HepG2 (cell line): ENCODE results near the gene CTRB2. TPM values are rescaled to one million over a fixed set of nuclear protein-coding genes. Genes with fewer than 3 reads are reported as not detected.

Experiments
- ATAC-seq: fragments of 200-7000 bp; cut with Tn5 transposase; 3 replicates; pipeline ENCODE4 v1.9.1; 2020; ENCODE audit warnings: mild to moderate bottlenecking, moderate library complexity
- BruUV-seq: library from RNA; stranded (reverse); fragments of 400-500 nt; replicated peaks from 2 replicates; lab custom pipeline; 2021; lab: Mats Ljungman, UMichigan
- CTCF ChIA-PET: fragments of 300-600 bp; formaldehyde crosslinking; extraction: SDS; loops from one replicate; lab custom pipeline; 2021; ENCODE audit warnings: low total read pairs, inconsistent platforms, low intra/inter-chr PET ratio; lab: Yijun Ruan, JAX
- POLR2A ChIA-PET: fragments of 350-600 bp; sonication (Branson Sonifier 250); formaldehyde crosslinking; loops from one replicate; lab custom pipeline; 2020; ENCODE audit warnings: antibody characterized with exemption, inconsistent platforms; lab: Yijun Ruan, JAX
- DNase-seq: peaks from one replicate; pipeline ENCODE4 v3.0.0-alpha.2; 2015; ENCODE audit warnings: low spot score
- FAIRE-seq: peaks from 3 replicates; lab custom pipeline; 2011; peaks lifted over from hg19 to GRCh38; lab: Jason Lieb, UNC
- H2AFZ ChIP-seq: one replicate; pipeline ENCODE4 v1.6.1; 2011; ENCODE audit warnings: low read length, inconsistent platforms
- H3K27ac ChIP-seq: fragments of 300-600 bp; 3 replicates; pipeline ENCODE4 v1.8.0; 2011; ENCODE audit warnings: mixed run types, mild to moderate bottlenecking, mixed read lengths, low read length, inconsistent platforms; ENCODE audit not compliant: insufficient read depth; ENCODE audit errors: extremely low read length
- H3K27me3 ChIP-seq, 2 experiments: fragments of 200-600 bp in 1 of 2; 2 replicates in 1 of 2; 3 replicates in 1 of 2; pipeline versions ENCODE4 v1.6.0 to v1.8.0; 2011; ENCODE audit warnings: low read length in 2 of 2, mild to moderate bottlenecking in 2 of 2, moderate library complexity in 2 of 2, inconsistent platforms in 1 of 2; ENCODE audit not compliant: insufficient read depth in 2 of 2, control insufficient read depth in 1 of 2
- H3K36me3 ChIP-seq, 2 experiments: fragments of 200-600 bp in 1 of 2; replicated peaks in 1 of 2; 2 replicates in 1 of 2; 3 replicates in 1 of 2; pipeline versions ENCODE4 v1.5.1 to v1.8.0; 2011; ENCODE audit warnings: low read length in 2 of 2, inconsistent platforms in 1 of 2; ENCODE audit not compliant: insufficient read depth in 2 of 2, control insufficient read depth in 1 of 2
- H3K4me1 ChIP-seq: 2 replicates; pipeline ENCODE4 v1.5.1; 2012; ENCODE audit warnings: low read length, inconsistent platforms; ENCODE audit not compliant: insufficient read depth
- H3K4me2 ChIP-seq: 2 replicates; pipeline ENCODE4 v1.6.0; 2011; ENCODE audit warnings: low read depth, low read length, inconsistent platforms
- H3K4me3 ChIP-seq, 3 experiments: fragments of 200-600 bp in 1 of 3; sonication (generic), shearing (Covaris generic) in 1 of 3; replicated peaks in 1 of 3; 2 replicates each; pipeline ENCODE4 v1.5.1; 2011 to 2016; ENCODE audit warnings: low read length in 3 of 3, inconsistent platforms in 2 of 3, low read depth in 2 of 3, mild to moderate bottlenecking in 2 of 3, control low read depth in 1 of 3, mixed read lengths in 1 of 3; ENCODE audit not compliant: insufficient read depth in 1 of 3
- H3K79me2 ChIP-seq: one replicate; pipeline ENCODE4 v1.6.1; 2011; ENCODE audit warnings: low read length, inconsistent platforms; ENCODE audit not compliant: insufficient read depth
- H3K9ac ChIP-seq: 2 replicates; pipeline ENCODE4 v1.6.0; 2011; ENCODE audit warnings: mild to moderate bottlenecking, low read depth, low read length, inconsistent platforms; ENCODE audit not compliant: insufficient read depth
- H3K9me3 ChIP-seq: 2 replicates; pipeline ENCODE4 v1.5.1; 2012; ENCODE audit warnings: mild to moderate bottlenecking, low read length
- H4K20me1 ChIP-seq: 2 replicates; pipeline ENCODE4 v1.6.0; 2011; ENCODE audit warnings: inconsistent platforms, mild to moderate bottlenecking, low read length, moderate library complexity; ENCODE audit not compliant: insufficient read depth
- BCL3 ChIP-seq: sonication (generic); formaldehyde crosslinking; IDR thresholded peaks from 2 replicates; pipeline ENCODE4 v1.5.1; 2020; ENCODE audit warnings: mild to moderate bottlenecking, missing genetic modification reagents, moderate library complexity
- CHCHD3 ChIP-seq: sonication (generic); formaldehyde crosslinking; IDR thresholded peaks from 2 replicates; pipeline ENCODE4 v1.8.0; 2022; ENCODE audit warnings: mild to moderate bottlenecking, missing genetic modification reagents, moderate library complexity
- POLR2A ChIP-seq, 2 experiments: IDR thresholded peaks; 2 replicates each; pipeline ENCODE4 v1.6.1; 2011; ENCODE audit warnings: low read depth in 2 of 2, low read length in 2 of 2, mild to moderate bottlenecking in 1 of 2, moderate library complexity in 1 of 2; ENCODE audit not compliant: insufficient read depth in 1 of 2
- SP140L ChIP-seq: sonication (generic); formaldehyde crosslinking; IDR thresholded peaks from 2 replicates; pipeline ENCODE4 v1.4.0; 2020; ENCODE audit warnings: missing genetic modification reagents, borderline replicate concordance
- ZNF510 ChIP-seq: sonication (generic); formaldehyde crosslinking; IDR thresholded peaks from 2 replicates; pipeline ENCODE4 v1.4.0; 2020; ENCODE audit warnings: low read depth, mild to moderate bottlenecking, missing genetic modification reagents
- ZNF770 ChIP-seq: sonication (generic); formaldehyde crosslinking; IDR thresholded peaks from 2 replicates; pipeline ENCODE4 v1.5.0; 2020; ENCODE audit warnings: mild to moderate bottlenecking, missing genetic modification reagents
- WGBS: methylation state at CpG from one replicate; pipeline ENCODE4 v1.1.6; 2017; ENCODE audit warnings: low lambda C conversion rate; 5-methylcytosine and 5-hydroxymethylcytosine counted together
- in situ Hi-C: cut with HindIII; loops from 2 replicates; pipeline ENCODE4 v1.10.0; 2017; ENCODE audit warnings: low pct_unique_long_range_greater_than_20kb; ENCODE audit not compliant: extremely low pct_ligation_motif_present
- intact Hi-C: fragments of 100-400 bp; cut with micrococcal nuclease; formaldehyde crosslinking; loops from one replicate; pipeline ENCODE4 v1.10.0; 2022; ENCODE audit not compliant: unreplicated experiment
- polyA plus RNA-seq, 8 experiments: library from polyadenylated mRNA; depleted of rRNA in 3 of 8; stranded (reverse) in 7 of 8; unstranded in 1 of 8; fragments of >200 nt; fragmentation: Illumina TruSeq in 4 of 8; extraction: Trizol in 4 of 8; gene quantifications; 2 replicates each; pipeline versions ENCODE4 v1.2.1 to v1.2.3, GENCODE V29; 2011 to 2016; ENCODE audit warnings: low read depth in 4 of 8, missing spikeins in 1 of 8, mixed read lengths in 1 of 8; ENCODE audit not compliant: insufficient read depth in 1 of 8
- total RNA-seq, 5 experiments: library from RNA; depleted of rRNA; stranded (reverse); fragments of >200 nt; fragmentation: Illumina TruSeq; extraction: Trizol; gene quantifications; 2 replicates each; pipeline ENCODE4 v1.2.3, GENCODE V29; 2016; ENCODE audit warnings: low read depth in 1 of 5

CTRB2 gene
- total and polyA plus RNA-seq, 2 of the 13 experiments (the other 11 are each of a cell fraction or from before 2014, with no cell fraction given) = 0.13 TPM; not detected in 1

GRCh38 chr16:75241955-75242354 lies 35.0 kb upstream of the CTRB2 start (continued):
- TF ChIP-seq BCL3 (no peak), ZNF770 (CRISPR knock-in tag) (no peak), ZNF510 (no peak), SP140L (CRISPR knock-in tag) (no peak), CHCHD3 (CRISPR knock-in tag) (no peak)

DNA sequence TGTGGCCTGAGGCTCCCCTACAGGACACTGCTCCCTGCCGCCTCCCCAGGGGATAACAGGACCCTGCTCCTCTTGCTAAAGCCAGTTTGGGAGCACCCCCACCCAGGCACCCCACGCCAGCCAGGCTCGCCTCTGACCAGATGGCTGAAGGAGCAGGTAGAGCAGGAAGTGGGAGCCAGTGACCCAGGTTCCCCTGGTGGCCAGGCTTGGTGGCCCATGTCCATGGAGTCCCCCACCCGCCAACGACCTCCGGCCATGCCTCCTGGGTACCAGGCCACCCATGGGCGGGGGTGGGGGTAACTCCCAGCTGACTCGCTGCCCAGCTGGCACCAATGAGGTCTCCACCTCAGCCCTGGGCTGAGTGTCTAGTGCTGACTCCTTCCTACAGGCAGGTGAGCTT lies 34.5 kb upstream of the CTRB2 start:
- WGBS = 70% methylated on average over 4 of the region's 8 CpGs
- Histone ChIP-seq H4K20me1 (peaks cover 3% of the 10 kb centered on the region; the same call in 1 of the 2 replicates), H3K4me2 (no peak overlapping the region), H3K36me3 (peaks cover 31 to 41% of the 10 kb centered on the region in 2 experiments), H3K4me3 (no peak overlapping the region), H3K9ac (no peak overlapping the region), H3K79me2 (peaks cover 74% of the 10 kb centered on the region), H2AFZ (no peak overlapping the region), H3K27ac (no peak overlapping the region), H3K27me3 (no peaks in the 10 kb centered on the region), H3K4me1 (peaks cover 80% of the 10 kb centered on the region), H3K9me3 (no peaks in the 10 kb centered on the region)
- CTCF ChIA-PET = no interaction called here
- in situ Hi-C loops = no loop called here
- POLR2A ChIA-PET = interaction anchor here (2.1 kb wide), 1 partner anchor 64 kb away, joined by 7 read pairs; no protein-coding TSS in a partner anchor
- no peak for FAIRE-seq
- no peak for TF ChIP-seq CHCHD3 (CRISPR knock-in tag)
- TF ChIP-seq POLR2A (IDR thresholded peaks at IDR 0.05; ENCODE audit: insufficient read depth in 1 of 2, low read depth in 2 of 2, low read length in 2 of 2) = peak in 1 of 2 experiments; percentile 2; a peak in 1 of 4 replicates
- no TSS peak for BruUV-seq
- no peak for DNase-seq
- no peak for ATAC-seq
- intact Hi-C loops = no loop called here
